K562 (cell line): ENCODE data around the gene MBNL2. TPM values are rescaled to one million over a fixed set of nuclear protein-coding genes. Genes with fewer than 3 reads are reported as not detected.

Source experiments
- ARID3B ChIP-seq: fragments of 250-450 bp; sonication (Bioruptor Pico); IDR thresholded peaks from 2 replicates; pipeline ENCODE4 v1.4.0; 2020; ENCODE audit warnings: borderline replicate concordance
- ATF7 ChIP-seq: fragments of 450-650 bp; IDR thresholded peaks from 2 replicates; pipeline ENCODE4 v1.7.1; 2014; ENCODE audit warnings: mild to moderate bottlenecking, moderate library complexity
- BDP1 ChIP-seq: IDR thresholded peaks from 3 replicates; pipeline ENCODE4 v1.6.1; 2011; ENCODE audit not compliant: insufficient read length, insufficient read depth
- CBX3 ChIP-seq, 2 experiments: IDR thresholded peaks; 1 replicate in 1 of 2; 2 replicates in 1 of 2; pipeline ENCODE4 v1.6.1; 2012; ENCODE audit warnings: inconsistent platforms in 2 of 2, low read length in 2 of 2, borderline replicate concordance in 1 of 2, control low read depth in 1 of 2
- FOXP1 ChIP-seq: sonication (generic); formaldehyde crosslinking; IDR thresholded peaks from 2 replicates; pipeline ENCODE4 v1.8.0; 2022; ENCODE audit warnings: mild to moderate bottlenecking, missing genetic modification reagents
- HMG20B ChIP-seq: fragments of 250-450 bp; sonication (Bioruptor Pico); IDR thresholded peaks from 2 replicates; pipeline ENCODE4 v1.5.0; 2021; ENCODE audit warnings: mild to moderate bottlenecking
- KLF13 ChIP-seq: fragments of 450-650 bp; IDR thresholded peaks from 2 replicates; pipeline ENCODE4 v1.6.1; 2016; ENCODE audit warnings: missing genetic modification characterization, low read depth, mild to moderate bottlenecking, missing compliant biosample characterization, moderate library complexity, borderline replicate concordance
- MGA ChIP-seq: fragments of 450-650 bp; IDR thresholded peaks from 2 replicates; pipeline ENCODE4 v1.6.1; 2016; ENCODE audit warnings: mild to moderate bottlenecking, moderate library complexity
- USF2 ChIP-seq: sonication (generic); formaldehyde crosslinking; IDR thresholded peaks from 2 replicates; pipeline ENCODE4 v1.5.0; 2020; ENCODE audit warnings: missing genetic modification reagents
- YY1 ChIP-seq, 3 experiments: IDR thresholded peaks; 2 replicates each; pipeline ENCODE4 v1.6.1; 2011; ENCODE audit warnings: low read length in 2 of 3, mild to moderate bottlenecking in 2 of 3, moderate library complexity in 2 of 3, borderline replicate concordance in 1 of 3, control low read depth in 1 of 3, low read depth in 1 of 3; ENCODE audit not compliant: insufficient read depth in 3 of 3, insufficient replicate concordance in 2 of 3, control insufficient read depth in 1 of 3, insufficient read length in 1 of 3; ENCODE audit errors: extremely low read depth in 1 of 3
- ZNF707 ChIP-seq: fragments of 250-450 bp; sonication (Bioruptor Pico); conservative IDR thresholded peaks from 2 replicates; pipeline ENCODE4 v1.8.0; 2022; ENCODE audit warnings: inconsistent platforms, mild to moderate bottlenecking, moderate library complexity
- polyA plus RNA-seq, 8 experiments: library from polyadenylated mRNA; depleted of rRNA in 4 of 8; stranded (reverse) in 5 of 8; unstranded in 3 of 8; fragments of >200 nt; fragmentation: Nextera tagmentation in 2 of 8; fragmentation: Illumina TruSeq in 1 of 8; extraction: Ambion mirVana in 2 of 8; extraction: Trizol in 1 of 8; gene quantifications; 2 replicates each; pipeline versions ENCODE4 v1.2.1 to v1.2.3, GENCODE V29; 2011 to 2014; ENCODE audit warnings: inconsistent platforms in 1 of 8, missing spikeins in 1 of 8
- total RNA-seq, 7 experiments: library from RNA; depleted of rRNA in 6 of 7; stranded (reverse); fragments of >200 nt in 6 of 7; fragmentation: Illumina TruSeq in 2 of 7; extraction: Trizol in 2 of 7; gene quantifications; 2 replicates each; pipeline versions ENCODE4 v1.2.1 to v1.2.3, GENCODE V29; 2011 to 2021; ENCODE audit warnings: low replicate concordance in 1 of 7

The MBNL2 gene
- total and polyA plus RNA-seq, 9 of the 15 experiments (the other 6 are each of a cell fraction or from before 2014, with no cell fraction given): 7.0 to 24.8 (median 13.8) TPM

- TF ChIP-seq MGA: peak; percentile 32; the same call in 1 of the 2 replicates
- no peak for TF ChIP-seq YY1 (IDR thresholded peaks at IDR 0.05; ENCODE audit: borderline replicate concordance in 1 of 3, control insufficient read depth in 1 of 3, extremely low read depth in 1 of 3, insufficient read depth in 3 of 3, insufficient read length in 1 of 3, insufficient replicate concordance in 2 of 3, low read depth in 1 of 3, low read length in 2 of 3)
- TF ChIP-seq CBX3 (IDR thresholded peaks at IDR 0.05; ENCODE audit: borderline replicate concordance in 1 of 2, low read length in 2 of 2): no peak
- TF ChIP-seq ZNF707 (CRISPR knock-in tag): no peak
- peak; percentile 69; the same call in 1 of the 2 replicates for TF ChIP-seq FOXP1 (CRISPR knock-in tag)
- TF ChIP-seq USF2 (CRISPR knock-in tag): peak; percentile 52; the same call in 1 of the 2 replicates
- TF ChIP-seq HMG20B (CRISPR knock-in tag): no peak
- no peak for TF ChIP-seq ARID3B (CRISPR knock-in tag)
- TF ChIP-seq BDP1: no peak
- TF ChIP-seq ATF7: peak; percentile 61
- peak; percentile 76 for TF ChIP-seq KLF13 (tag)
Measured at GRCh38 chr13:97432917-97433726, 211.0 kb downstream of the MBNL2 start (continued).
